ENCODE measurements around the gene DDHD1.
"Not testable (repeated sequence)": the region's sequence is repeated elsewhere in the genome, so short reads cannot be mapped to it uniquely, and the experiment has no call there.

The DDHD1 gene

DNA sequence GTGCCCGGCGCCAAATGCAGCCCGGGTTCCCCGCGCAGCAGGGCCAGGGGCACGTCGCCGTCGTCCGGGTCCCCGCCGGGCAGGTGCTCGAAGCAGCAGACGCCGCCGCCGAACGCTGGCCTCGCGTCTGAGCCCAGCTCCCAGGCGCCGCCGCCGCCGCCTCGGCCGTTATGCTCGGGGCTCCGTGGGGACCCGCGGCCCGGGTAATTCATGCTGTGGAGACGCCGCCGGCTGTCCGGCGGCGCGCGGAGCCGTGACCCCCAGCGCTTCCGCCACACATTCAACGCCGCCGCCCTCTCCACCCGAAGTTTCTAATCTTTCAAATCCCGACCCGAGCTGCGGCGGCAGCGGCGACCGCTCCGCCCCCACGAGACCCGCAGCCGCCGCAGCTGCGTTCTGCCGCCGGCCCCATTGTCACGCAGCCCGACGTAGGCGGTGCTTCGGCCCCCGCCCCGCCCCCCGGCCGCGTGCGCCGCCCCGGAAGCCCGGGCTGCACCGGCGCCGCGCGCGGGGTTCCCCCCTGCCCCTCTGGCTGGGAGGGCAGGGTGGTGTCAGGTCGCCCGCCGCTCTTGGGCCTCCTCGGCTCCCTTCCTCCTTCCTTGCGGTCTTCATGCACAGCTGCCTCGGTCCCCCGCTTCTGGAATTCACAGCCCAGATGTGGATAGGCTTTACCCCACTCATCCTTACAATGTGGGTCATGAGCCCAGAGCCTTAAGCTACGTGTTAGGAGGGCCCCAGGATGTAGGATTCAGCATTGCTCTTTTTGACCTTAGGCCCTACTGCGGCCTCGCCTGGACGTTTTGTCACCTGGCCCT, at the start of gene DDHD1:
Gene DDHD1, minus strand, starts transcription at position 437 of the 815 bp plus-strand sequence. Its CDS starts 225 bp downstream, at position 212.
- DNase-seq = peak; percentile 83 to 90

DNA sequence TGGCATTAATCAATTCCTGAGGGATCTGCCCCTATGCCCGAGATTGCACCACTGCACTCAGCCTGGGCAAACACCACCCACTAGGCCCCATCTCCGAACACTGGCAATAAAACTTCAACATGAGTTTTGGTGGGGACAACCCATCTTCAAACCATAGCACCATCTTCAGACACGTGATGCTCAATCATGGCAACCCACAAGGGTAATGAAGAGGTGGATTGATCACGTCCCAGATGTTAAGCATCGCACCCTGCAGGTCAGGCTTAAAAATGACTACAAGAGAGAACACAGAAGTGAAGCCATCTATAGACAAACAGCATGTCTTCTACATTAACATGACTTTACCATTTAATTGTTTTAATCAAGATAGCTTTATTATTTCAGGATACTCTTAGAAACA, 42.8 kb upstream of the DDHD1 start:
- DNase-seq = no peak

DNA sequence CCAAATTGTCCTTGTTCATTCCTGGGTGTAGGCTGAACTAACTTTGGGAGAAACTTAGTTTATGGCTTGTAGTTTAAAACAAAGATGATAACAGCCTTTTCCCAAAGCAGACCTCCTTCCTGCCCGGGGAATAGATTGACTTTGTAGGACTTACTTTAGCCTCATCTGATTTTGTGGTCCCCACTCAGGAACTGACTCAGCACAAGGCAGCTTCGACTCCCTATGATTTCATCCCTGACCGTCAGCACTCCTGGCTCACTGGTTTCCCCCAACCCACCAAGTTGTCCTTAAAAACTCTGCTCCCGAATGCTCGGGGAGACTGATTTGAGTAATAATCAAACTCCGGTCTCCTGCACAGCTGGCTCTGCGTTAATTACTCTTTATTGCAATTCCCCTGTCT, 40.1 kb upstream of the DDHD1 start:
- no peak for DNase-seq

DNA sequence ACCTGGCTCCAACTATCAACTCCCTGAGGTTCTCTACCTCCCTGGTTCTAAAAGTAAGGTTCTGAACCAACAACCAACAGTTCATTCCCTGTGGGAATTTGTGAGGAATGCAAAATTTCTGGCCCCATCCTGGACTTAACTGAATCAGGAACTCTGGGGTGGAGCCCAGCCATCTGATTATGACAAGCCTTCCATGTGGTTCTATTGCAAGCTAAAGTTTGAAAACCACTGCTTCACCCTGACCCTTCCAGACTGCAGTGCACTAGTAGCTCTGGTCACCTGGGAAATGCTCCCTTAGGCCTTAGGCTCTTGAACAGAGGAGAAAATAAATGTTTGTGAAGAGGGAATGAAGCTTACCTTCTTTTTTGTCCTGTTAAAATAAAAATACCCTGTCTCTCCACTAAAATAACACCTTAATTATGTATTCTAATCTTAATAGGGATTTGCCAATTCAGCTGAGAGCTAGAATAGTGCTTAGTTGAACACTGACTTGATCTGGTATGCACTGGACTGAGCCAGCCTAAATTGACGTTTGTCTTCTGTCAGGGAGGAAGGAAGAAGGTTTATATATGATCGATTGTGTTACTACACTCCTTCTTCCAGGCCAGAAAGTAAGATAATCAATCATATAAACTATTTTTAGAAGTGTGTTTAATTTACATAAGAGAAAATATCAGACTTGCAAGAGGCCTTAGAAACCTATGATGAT, 39.1 kb upstream of the DDHD1 start:
- no peak for DNase-seq

DNA sequence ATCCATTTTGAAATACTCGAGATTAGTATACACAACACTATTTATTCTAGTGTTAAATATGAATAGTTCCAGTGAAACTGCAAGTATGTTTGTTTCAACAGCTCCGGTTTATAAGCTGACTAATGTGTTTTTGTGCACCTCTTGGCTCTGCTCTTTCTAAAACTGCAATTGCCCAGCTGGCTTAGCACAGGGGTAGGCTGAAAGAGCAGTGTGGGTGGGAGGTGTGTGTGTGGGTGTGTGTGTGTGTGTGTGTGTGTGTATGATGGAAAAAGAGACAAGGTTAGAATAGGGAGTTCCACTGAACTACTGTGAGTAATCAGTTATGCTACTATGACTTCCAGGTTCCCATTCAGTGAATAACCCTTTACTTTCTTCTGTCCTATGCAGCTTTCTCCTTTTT, 37.8 kb upstream of the DDHD1 start:
- DNase-seq = no peak

DNA sequence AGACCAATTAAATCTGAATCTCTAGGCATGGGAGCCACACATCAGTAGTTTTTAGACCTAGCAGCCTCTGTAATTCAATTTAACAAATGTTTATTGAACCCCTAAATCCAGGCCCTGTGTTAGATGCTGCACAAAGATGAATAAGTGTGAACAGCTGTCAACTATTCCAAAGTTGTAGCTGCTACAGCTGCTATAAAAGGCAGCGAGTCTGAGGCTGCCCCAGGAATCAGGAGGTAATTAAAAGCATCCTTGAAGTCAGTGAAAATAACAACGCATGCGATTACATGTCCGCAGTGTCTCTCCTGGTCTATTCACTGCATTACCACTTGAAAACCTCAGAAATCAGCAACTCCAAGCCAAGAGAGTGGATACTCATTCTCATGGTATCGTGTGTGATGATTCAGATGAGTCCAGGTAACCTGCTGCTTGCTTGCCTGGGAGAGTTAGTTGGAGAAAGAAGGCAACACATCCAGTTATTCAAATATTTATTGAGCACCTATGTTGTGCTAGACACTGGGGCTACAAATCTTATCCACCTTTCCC, 34.9 kb upstream of the DDHD1 start:
- peak in 1 of 2 experiments; percentile 12 for DNase-seq

DNA sequence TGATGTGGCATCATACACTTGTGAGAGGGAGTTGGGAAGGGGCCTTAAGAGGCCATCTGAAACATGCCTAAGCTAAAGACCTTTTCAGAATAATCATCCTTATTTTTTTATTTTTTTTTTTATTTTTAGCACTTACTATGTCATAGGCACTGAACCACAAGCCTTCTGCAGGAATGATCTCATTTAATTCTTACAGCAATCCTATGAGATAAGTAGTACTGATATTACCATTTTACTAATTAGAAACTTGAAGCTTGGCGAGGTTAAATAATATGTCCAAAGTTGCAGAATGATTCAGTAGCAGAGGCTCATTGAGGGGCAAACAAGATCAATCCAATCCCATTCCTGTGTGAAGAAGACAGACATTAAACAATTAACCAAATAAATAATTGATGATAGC, 33.4 kb upstream of the DDHD1 start:
- DNase-seq = no peak

DNA sequence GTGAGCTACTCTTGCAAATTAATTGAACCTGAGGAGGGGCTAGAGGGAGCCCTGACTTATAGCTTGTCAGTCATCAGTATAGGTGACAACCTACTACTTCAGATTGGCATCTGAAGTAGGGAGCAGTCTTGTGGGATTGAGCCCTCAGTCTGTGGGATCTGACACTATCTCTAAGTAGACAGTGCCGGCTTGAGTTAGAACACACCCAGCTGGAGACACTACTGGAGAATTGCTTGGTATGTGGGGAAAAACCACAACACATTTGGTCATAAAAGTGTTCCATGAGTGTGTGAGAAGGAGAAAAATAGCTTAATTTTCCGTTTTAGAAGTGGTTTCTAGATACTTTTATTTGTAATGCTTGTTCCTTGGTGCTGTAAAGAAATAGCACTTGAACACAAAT, 30.5 kb upstream of the DDHD1 start:
- no peak for DNase-seq

DNA sequence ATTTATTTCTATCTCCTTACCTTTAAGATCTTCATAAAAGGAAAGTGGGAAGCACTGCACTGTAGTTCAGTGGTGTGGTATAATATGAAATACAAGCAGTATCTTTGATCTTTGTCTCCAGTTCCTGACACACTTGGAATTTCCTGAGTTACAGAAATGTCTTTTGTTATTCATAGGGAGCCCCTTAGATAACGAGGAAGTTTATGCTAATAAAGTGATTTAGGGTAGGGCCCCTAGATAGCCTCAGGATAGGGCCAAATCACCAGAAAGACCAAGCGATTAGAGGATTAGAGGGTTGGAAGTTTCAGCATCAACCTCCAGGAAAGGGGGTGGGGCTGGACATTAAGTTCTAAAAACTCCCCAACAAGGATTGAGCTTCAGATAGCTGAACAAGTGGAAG, 29.9 kb upstream of the DDHD1 start:
- no peak for DNase-seq

DNA sequence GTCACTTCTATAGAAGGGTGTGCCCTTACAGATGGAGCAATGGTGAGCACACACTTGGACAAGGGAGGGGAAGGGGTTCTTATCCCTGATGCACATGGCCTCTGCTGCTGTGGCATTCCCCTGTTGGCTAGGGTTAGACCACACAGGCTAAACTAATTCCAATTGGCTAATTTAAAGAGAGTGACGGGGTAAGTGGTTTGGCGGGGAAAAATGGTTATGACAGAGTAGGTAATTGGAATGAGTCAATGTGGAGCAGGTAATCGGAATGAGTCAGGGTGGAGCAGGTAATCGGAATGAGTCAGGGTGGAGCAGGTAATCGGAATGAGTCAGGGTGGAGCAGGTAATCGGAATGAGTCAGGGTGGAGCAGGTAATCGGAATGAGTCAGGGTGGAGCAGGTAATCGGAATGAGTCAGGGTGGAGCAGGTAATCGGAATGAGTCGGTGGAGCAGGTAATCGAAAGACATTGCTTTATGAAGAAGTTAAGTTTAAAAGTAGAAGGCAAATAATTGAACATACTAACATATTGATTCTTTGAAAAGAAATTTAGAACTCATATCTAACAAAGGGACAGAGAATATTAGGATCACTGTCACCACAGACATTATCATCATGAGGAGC, 28.4 kb upstream of the DDHD1 start:
- DNase-seq = not testable (repeated sequence)

DNA sequence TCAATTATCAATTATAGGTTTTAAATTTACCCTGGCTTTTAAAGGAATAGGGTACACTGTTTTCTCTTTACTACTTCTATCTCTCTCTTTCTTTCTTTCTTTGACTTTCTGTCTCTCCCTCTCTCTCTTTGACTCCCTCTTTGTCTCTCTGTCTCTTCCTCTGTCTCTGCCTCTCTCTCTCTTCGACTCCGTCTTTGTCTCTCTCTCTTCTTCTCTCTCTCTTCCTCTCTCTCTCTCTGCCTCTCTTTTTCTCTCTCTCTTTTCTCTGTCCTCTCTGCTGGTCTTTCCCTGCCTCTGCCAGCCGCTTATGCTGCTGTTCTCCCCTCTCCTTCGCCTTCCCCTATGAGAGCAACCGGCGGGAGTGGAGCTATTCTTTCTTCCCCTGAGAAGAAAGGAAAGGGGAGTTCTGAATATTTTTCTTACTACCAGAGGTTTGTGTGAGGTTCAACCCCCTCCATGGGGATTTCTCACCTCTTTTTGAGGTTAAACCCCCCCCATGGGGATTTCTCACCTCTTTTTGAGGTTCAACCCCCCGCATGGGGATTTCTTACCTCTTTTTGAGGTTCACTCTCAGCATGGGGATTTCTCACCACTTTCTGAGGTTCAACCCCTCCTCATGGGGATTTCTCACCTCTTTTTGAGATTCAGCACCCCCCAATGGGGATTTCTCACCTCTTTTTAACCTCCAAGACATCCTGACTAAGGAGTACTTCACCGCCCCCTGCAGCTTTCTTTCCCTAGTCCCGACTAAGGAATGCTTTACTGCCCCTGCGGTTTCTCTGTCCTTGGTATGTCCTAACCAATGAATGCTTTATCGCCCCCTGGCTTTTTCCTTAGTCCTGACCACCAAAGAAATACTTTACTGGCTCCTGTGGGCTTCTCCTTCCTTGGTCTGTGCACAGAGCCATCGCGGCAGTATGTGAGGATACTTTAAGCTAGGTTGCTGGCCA, 27.4 kb upstream of the DDHD1 start:
- DNase-seq = peak in 1 of 2 experiments; percentile 31

DNA sequence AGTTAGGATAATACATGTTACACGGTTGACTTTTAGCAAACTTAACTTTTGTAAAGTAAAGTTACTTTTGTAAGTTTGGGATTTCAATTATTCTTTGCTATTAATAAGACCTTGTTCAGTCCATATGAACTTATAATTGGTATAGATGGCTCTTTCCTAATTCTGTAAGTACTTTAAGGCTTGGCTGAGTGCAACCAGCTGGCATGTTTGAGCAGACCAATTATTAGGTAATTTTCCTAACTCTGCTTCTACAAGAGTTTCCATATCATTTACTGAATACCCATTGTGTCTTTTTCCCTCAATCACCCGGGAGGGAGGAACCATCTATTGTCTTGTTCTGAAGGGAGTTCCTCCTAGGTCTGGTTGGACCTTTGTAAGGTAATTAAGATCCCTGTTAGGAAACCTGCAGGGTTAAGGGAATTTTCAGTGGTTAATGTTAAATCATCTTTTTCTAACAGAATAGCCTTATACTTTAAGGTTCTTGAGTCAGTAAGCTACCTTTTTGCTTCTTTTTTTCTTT, 26.4 kb upstream of the DDHD1 start:
- not testable (repeated sequence) for DNase-seq

DNA sequence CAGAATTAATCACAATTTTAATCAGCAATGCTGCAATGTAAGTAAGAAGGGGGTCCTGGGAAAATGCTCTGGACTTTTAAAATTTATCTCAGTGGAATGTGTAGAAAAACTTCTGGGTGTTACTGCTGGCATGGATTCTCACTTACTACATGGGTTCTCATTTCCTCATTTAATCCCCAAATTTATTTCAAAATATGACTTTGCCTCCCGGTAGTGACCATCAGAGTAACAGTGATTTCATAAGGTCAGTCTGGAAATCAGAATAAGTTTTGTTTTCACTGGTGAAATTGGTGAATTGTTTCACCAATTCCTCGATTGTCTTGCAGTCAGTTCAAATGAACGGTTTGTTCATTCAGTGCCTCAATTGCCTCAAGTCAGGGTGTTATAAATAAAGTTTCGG, 22.3 kb upstream of the DDHD1 start:
- no peak for DNase-seq

DNA sequence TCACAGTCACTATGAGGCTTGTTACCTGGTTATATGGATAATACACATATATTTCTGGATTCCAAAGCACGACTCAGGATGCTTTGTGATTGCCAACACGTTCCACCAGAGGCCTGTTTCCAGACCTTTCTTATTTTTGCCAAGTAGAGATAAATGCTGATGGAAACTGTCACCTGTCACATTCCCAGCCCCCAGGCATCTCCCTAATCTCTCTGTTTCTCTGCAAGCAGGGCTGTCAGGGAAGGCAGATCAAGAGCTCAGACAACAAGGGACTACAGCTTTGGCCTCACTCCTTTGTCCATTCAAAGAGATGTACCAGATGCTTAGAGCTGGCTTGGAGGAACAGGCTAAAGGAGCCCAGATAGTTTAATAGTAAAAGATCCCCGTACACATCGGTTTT, 21.8 kb upstream of the DDHD1 start:
- no peak for DNase-seq

DNA sequence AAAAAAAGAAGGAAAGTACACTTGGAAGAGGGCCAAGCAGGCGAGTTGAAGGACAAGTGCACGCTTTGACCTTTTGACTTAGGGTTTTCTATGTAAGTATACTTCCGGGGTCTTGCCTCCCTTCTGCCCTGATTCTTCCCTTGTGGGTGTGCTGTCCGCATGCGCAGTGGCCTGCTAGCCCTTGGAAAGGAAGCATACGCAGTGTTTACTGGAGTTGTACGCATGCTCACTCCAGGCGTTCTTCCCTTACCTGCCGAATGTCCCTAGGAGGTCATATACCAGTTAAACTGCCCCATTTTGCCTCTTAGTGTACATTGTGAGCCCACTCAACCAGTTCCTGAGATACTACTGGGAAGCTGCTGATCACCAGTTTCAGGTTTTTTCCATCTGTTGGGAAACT, 15.7 kb upstream of the DDHD1 start:
- DNase-seq = no peak

DNA sequence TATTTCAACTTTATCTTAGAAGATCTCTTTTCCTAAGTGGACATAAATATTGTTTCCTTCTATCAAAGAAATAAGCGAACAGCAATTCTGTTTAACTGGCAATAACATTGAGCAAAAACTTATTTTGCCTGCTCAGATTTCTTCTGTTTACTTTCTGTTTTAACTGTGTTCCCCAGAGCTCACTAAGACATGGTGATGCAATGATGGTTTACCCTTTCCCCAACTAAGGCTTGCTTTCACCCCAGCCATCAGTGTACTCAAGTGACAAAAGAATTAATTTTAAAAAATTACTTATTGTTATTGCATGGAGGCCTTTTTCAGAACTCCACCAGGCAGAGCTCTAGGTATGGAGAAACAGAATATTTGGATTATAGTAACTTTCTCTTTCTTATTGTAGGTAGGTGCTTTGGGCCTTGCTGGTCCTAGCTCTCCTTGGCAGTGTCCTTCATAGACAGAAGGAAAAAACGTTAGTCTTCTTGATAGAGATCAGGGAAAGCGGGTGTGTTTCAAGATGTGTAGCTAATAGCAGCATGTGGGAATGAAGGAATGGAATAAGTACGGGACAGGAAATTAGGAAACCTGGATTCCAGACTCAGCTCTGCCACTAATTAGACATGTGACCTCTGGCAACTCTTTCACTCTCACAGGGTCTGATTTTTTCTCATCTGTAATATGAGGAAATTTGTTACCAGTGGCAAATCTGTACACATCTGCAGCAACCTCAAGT, 14.6 kb upstream of the DDHD1 start:
- no peak for DNase-seq

DNA sequence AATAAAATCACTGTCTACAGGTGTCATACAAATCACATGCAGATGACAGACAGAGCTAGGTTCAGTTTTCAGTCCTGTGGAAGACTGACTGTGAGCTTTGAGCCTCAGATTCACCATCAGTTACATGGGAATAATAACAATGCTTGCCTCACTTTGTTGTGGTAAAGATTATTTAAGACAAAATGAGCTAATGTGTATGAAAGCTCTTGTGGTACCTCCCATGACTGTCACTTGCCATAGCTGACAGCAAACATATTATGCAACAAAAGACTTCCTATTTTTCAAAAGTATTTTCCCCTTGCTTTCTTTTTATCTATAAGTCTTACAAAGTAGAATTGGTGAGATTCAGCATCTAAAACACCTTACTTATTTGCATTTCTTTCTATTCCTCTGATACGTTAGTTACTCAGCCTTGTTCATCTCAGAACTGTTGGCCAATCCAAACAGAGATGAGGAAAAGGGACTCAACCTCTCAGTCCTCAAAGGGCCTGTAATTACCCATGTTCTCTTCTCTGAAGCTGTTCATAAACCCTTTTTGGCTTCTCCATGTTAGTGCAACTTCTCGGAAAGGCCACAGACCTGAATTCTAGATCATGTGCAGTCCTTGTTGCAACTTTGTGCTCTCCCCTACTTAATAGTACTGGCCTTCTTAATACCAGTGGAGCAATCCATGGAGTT, 8.8 kb upstream of the DDHD1 start:
- DNase-seq = no peak

DNA sequence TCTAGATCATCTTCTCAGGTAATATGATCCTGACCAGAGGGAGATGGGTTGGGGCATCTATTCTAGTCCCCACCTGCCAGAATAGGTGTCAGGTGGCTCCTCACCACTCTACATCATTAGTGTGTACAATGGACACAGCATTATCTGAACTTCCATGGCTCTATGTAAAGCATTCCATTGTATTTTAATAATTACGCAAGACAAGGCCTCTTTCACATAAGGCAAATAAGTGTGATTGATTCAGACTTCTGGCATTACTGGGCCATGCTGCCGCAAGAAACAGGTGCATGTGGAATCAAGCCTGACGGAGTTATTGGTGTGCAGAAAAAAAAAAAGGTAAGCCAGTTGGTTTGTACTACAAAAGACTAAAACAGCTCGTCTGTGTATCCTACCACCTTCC, 3.1 kb upstream of the DDHD1 start:
- DNase-seq = no peak

DNA sequence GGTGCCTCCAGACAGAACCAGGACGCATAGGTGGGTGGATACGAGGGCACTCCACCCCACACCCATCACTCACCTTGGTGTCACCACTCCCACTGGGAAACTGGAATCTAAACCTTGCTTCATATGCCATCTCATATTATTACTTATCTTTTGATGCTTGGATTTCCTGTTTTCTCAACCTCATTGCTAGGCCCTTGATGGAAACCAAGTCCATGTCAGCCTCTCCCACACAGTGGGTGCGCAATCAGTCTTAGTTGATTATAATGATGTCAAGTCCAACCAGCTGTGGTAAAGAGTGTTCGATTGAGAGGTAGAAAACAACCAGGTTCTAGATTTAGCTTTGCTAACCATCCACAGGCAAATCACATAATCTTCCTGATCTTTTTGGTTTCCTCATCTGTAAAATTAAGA, 584 bp upstream of the DDHD1 start:
- DNase-seq = no peak

DNA sequence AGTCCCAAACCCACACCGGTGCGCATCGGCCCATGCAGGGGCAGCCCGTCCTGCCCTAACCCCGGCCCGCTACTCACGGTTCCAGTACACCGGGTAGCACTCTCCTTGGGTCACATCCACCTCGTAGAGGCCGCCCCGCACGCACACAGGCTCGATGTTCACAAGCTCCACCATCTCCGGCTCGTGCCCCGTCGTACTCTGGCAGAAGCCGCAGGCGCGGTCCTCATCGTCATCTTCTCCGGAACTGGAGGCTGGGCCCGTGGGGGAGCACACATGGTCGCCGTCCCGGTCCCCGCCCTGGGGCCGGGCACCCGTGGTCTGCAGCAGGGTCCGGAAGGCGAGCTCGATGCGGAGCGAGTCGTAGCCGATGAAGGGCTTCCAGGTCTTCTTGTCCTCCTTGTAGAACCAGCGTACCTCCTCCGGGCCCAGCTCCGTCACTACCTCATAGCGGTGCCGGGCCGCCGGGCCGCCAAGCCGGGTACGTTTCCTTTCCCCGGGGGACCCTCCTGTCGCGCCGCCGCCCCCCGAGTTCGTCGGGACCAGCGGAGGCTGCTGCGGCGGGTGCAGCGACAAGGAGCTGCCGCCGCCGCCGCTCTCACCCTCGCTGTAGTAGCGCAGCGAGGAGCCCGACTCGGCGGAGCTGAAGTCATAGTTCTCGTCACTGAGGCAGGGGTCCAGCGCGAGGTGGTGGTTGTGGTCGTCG, 788 bp downstream of the DDHD1 start:
- DNase-seq = peak; percentile 56 to 74
